ENCODE data around the gene POLR3F. TPM values are rescaled to one million over a fixed set of nuclear protein-coding genes. Genes with fewer than 3 reads are reported as not detected.

POLR3F gene
- total and polyA plus RNA-seq, 4 donors = 6.5 to 13.3 (median 7.5) TPM

- Histone ChIP-seq H3K9me3 (ENCODE audit: control insufficient read depth in 4 of 4, insufficient read depth in 3 of 4, low read length in 3 of 4) (no peaks in the 10 kb centered on the region), H3K36me3 (ENCODE audit: control insufficient read depth in 4 of 4, insufficient read depth in 4 of 4, low read length in 4 of 4) (peaks cover 31 to 46% (median 39%) of the 10 kb centered on the region in 4 donors), H3K9ac (ENCODE audit: insufficient read depth in 1 of 2, low read length in 2 of 2) (no peak overlapping the region), H3K4me1 (ENCODE audit: control insufficient read depth in 5 of 5, insufficient read depth in 5 of 5, low read length in 5 of 5) (no peaks in the 10 kb centered on the region), H3K4me3 (no peak overlapping the region), H3K27me3 (ENCODE audit: control insufficient read depth in 3 of 3, insufficient read depth in 3 of 3, low read length in 2 of 3) (no peaks in the 10 kb centered on the region), H3K27ac (ENCODE audit: low read depth in 1 of 2, low read length in 1 of 2) (no peak overlapping the region)
- DNase-seq = no peak
- WGBS, 2 donors = 82 to 84% methylated on average over 6 of the region's 6 CpGs
- no peak for ATAC-seq (ENCODE audit: insufficient read depth, low FRiP score)
- no peak for TF ChIP-seq CTCF (IDR thresholded peaks at IDR 0.05; ENCODE audit: control extremely low read depth, extremely low read depth)
Measured at GRCh38 chr20:18533978-18534644, 66.9 kb downstream of the POLR3F start.

Small RNA genes within 50 kb of the gene (small RNA-seq; reads per million reads assigned to genes)
- gene MIR3192 (ENCODE audit: low replicate concordance) (not detected), gene RNA5SP476 (ENCODE audit: low replicate concordance) (not detected)

Other genes starting within 250 kb of the POLR3F start
- 10 to 100 TPM; 10.5 to 27.1 TPM for gene ZNF133, start 178.9 kb upstream of the POLR3F start, total RNA-seq
- 1 to 10 TPM; 7.8 to 9.3 TPM for gene ZNF133, start 178.9 kb upstream of the POLR3F start, polyA plus RNA-seq
- 1 to 10 TPM; 6.4 to 7.6 TPM for gene DZANK1, start 360 bp upstream of the POLR3F start, total RNA-seq
- gene DZANK1, start 360 bp upstream of the POLR3F start, polyA plus RNA-seq = 1 to 10 TPM; 1.8 to 3.1 TPM
- gene RBBP9, start 29.8 kb downstream of the POLR3F start, total RNA-seq = 10 to 100 TPM; 13.1 to 19.3 TPM
- 1 to 10 TPM; 6.3 to 7.5 TPM for gene RBBP9, start 29.8 kb downstream of the POLR3F start, polyA plus RNA-seq
- 10 to 100 TPM; 52.6 to 79.5 TPM for gene SEC23B, start 40.5 kb downstream of the POLR3F start, total RNA-seq
- gene SEC23B, start 40.5 kb downstream of the POLR3F start, polyA plus RNA-seq = 10 to 100 TPM; 10.3 to 63.0 TPM
- gene SMIM26, start 100.0 kb downstream of the POLR3F start, total RNA-seq = 10 to 100 TPM; 53.5 to 55.3 TPM
- 100 to 1,000 TPM in 1 of 2 donors, 10 to 100 TPM in 1; 80.5 to 216 TPM for gene SMIM26, start 100.0 kb downstream of the POLR3F start, polyA plus RNA-seq
- gene DTD1, start 120.7 kb downstream of the POLR3F start, total RNA-seq = 10 to 100 TPM; 22.6 to 39.2 TPM
- gene DTD1, start 120.7 kb downstream of the POLR3F start, polyA plus RNA-seq = 10 to 100 TPM; 17.4 to 26.5 TPM